HG03342 (cell line): Measurements from ENCODE around the gene VEGFA.

ENCODE experiments used
- ATAC-seq: cut with Tn5 transposase; IDR thresholded peaks from one replicate; pipeline ENCODE4 v1.9.1; 2021; ENCODE audit warnings: mild to moderate bottlenecking, moderate library complexity; ENCODE audit not compliant: unreplicated experiment

Gene VEGFA

GRCh38 chr6:43758617-43759050 is 11.4 kb upstream of the VEGFA start:
- no peak for ATAC-seq

- no peak for ATAC-seq
Observed at GRCh38 chr6:43759136-43759906, 10.7 kb upstream of the VEGFA start.

GRCh38 chr6:43759907-43760206 is 10.2 kb upstream of the VEGFA start:
- ATAC-seq = no peak

- ATAC-seq = no peak
Observed at GRCh38 chr6:43760210-43761168, 9.5 kb upstream of the VEGFA start.

GRCh38 chr6:43761666-43762409 is 8.2 kb upstream of the VEGFA start:
- ATAC-seq = no peak

GRCh38 chr6:43762410-43762768 is 7.6 kb upstream of the VEGFA start:
- ATAC-seq = no peak

- no peak for ATAC-seq
Observed at GRCh38 chr6:43762966-43763695, 6.9 kb upstream of the VEGFA start.

- ATAC-seq = no peak
Observed at GRCh38 chr6:43763812-43764522, 6.0 kb upstream of the VEGFA start.

GRCh38 chr6:43764772-43765171 is 5.2 kb upstream of the VEGFA start:
- ATAC-seq = no peak

- no peak for ATAC-seq
Observed at GRCh38 chr6:43765776-43766499, 4.1 kb upstream of the VEGFA start.

GRCh38 chr6:43766500-43766853 is 3.5 kb upstream of the VEGFA start:
- ATAC-seq = no peak

- ATAC-seq = no peak
Observed at GRCh38 chr6:43766964-43767461, 3.0 kb upstream of the VEGFA start.

GRCh38 chr6:43767553-43768505 is 2.2 kb upstream of the VEGFA start:
- no peak for ATAC-seq

- ATAC-seq = no peak
Observed at GRCh38 chr6:43768506-43768860, 1.5 kb upstream of the VEGFA start.

GRCh38 chr6:43768983-43769525 is 957 bp upstream of the VEGFA start:
- no peak for ATAC-seq

- ATAC-seq = no peak
Observed at GRCh38 chr6:43770372-43771209, 580 bp downstream of the VEGFA start.

- peak; percentile 7 for ATAC-seq
Observed at GRCh38 chr6:43771210-43771857, 1.3 kb downstream of the VEGFA start.
